K562 (cell line): ENCODE results near the gene ECD. TPM values are rescaled to one million over a fixed set of nuclear protein-coding genes. Genes with fewer than 3 reads are reported as not detected.

Experiments used
- CEBPZ ChIP-seq: fragments of 150-350 bp; IDR thresholded peaks from 2 replicates; pipeline ENCODE4 v1.6.1; 2014; ENCODE audit warnings: low read depth, mild to moderate bottlenecking, low read length, borderline replicate concordance
- EGR1 ChIP-seq: fragments of 450-650 bp; conservative IDR thresholded peaks from 2 replicates; pipeline ENCODE4 v1.6.1; 2017; ENCODE audit warnings: mild to moderate bottlenecking
- PRDM10 ChIP-seq: fragments of 450-650 bp; IDR thresholded peaks from 2 replicates; pipeline ENCODE4 v1.6.1; 2018; ENCODE audit not compliant: partially characterized antibody
- RAD51 ChIP-seq: fragments of 450-650 bp; IDR thresholded peaks from 2 replicates; pipeline ENCODE4 v1.7.1; 2016; ENCODE audit warnings: low read depth, mild to moderate bottlenecking, borderline replicate concordance
- SREBF1 ChIP-seq: fragments of 150-350 bp; IDR thresholded peaks from 2 replicates; pipeline ENCODE4 v1.6.1; 2014; ENCODE audit warnings: antibody characterized with exemption, low read depth, low read length, borderline replicate concordance
- TGIF2 ChIP-seq: sonication (generic); formaldehyde crosslinking; IDR thresholded peaks from 2 replicates; pipeline ENCODE4 v1.8.1; 2022; ENCODE audit warnings: mild to moderate bottlenecking, missing genetic modification reagents, moderate library complexity
- ZBTB33 ChIP-seq: sonication (generic); formaldehyde crosslinking; IDR thresholded peaks from 2 replicates; pipeline ENCODE4 v1.8.1; 2023; ENCODE audit warnings: mild to moderate bottlenecking, missing genetic modification reagents
- ZNF282 ChIP-seq: sonication (generic); formaldehyde crosslinking; IDR thresholded peaks from 2 replicates; pipeline ENCODE4 v1.8.1; 2023; ENCODE audit warnings: missing genetic modification reagents
- ZNF518B ChIP-seq: fragments of 250-450 bp; sonication (Bioruptor Pico); IDR thresholded peaks from 2 replicates; pipeline ENCODE4 v1.5.0; 2021; ENCODE audit warnings: mild to moderate bottlenecking, moderate library complexity
- ZNF740 ChIP-seq, 3 experiments: fragments of 200-800 bp in 1 of 3; sonication (Bioruptor generic) in 1 of 3; sonication (generic) in 1 of 3; formaldehyde crosslinking in 1 of 3; IDR thresholded peaks; 2 replicates each; pipeline versions ENCODE4 v1.6.1 to v1.8.0; 2016 to 2022; ENCODE audit warnings: mild to moderate bottlenecking in 2 of 3, missing compliant biosample characterization in 2 of 3, missing genetic modification characterization in 2 of 3, missing genetic modification reagents in 1 of 3
- polyA plus RNA-seq, 8 experiments: library from polyadenylated mRNA; depleted of rRNA in 4 of 8; stranded (reverse) in 5 of 8; unstranded in 3 of 8; fragments of >200 nt; fragmentation: Nextera tagmentation in 2 of 8; fragmentation: Illumina TruSeq in 1 of 8; extraction: Ambion mirVana in 2 of 8; extraction: Trizol in 1 of 8; gene quantifications; 2 replicates each; pipeline versions ENCODE4 v1.2.1 to v1.2.3, GENCODE V29; 2011 to 2014; ENCODE audit warnings: inconsistent platforms in 1 of 8, missing spikeins in 1 of 8
- total RNA-seq, 7 experiments: library from RNA; depleted of rRNA in 6 of 7; stranded (reverse); fragments of >200 nt in 6 of 7; fragmentation: Illumina TruSeq in 2 of 7; extraction: Trizol in 2 of 7; gene quantifications; 2 replicates each; pipeline versions ENCODE4 v1.2.1 to v1.2.3, GENCODE V29; 2011 to 2021; ENCODE audit warnings: low replicate concordance in 1 of 7

ECD gene
- total and polyA plus RNA-seq, 9 of the 15 experiments (the other 6 are each of a cell fraction or from before 2014, with no cell fraction given) = 33.5 to 79.9 (median 53.2) TPM

- TF ChIP-seq SREBF1 (peak; percentile 68; the same call in 1 of the 2 replicates), CEBPZ (no peak), ZNF518B (no peak), ZNF740 (CRISPR knock-in tag; IDR thresholded peaks at IDR 0.05) (peak; percentile 66), ZNF740 (tag; IDR thresholded peaks at IDR 0.05) (no peak), ZBTB33 (CRISPR knock-in tag) (peak; percentile 60; the same call in 1 of the 2 replicates), PRDM10 (no peak), ZNF282 (CRISPR knock-in tag) (no peak; the same call in none of the 2 replicates), RAD51 (no peak), TGIF2 (CRISPR knock-in tag) (peak; percentile 83; the same call in 1 of the 2 replicates), EGR1 (0 out of 2 replicates have a peak, but pooled peaks have one; percentile 40)
Measured at GRCh38 chr10:73096449-73097304, 71.1 kb downstream of the ECD start, which contains the start of gene P4HA1 (continued).
